ENCODE data around the gene PIP5K1B.

DNA sequence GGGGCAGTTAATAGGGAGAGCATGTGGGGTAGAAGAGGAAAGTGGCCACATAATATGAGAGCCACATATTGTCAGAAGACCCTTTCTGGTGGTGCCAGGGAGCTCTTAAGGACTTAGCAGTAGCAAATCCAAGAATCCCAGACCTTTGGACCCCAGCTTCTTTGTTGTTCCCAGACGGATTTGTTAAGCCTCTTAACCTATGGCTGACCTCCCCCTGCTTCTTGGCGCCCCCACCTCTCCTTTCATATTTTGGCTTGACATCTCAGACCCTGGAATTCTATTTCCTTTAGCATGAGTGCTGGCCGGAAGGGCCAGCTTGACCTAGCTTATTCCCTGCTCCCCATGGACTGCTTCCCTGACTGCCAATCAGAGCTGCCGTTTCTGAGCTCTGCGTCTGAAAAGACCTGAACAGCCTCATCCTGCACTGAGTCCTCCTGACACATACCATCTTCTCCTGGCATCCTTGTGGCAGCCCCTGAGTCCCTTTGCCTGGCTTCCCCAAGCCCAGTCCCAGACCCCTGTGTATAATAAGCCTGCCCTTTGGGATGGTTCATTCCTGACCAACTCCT is 192.6 kb downstream of the PIP5K1B start:
- TF ChIP-seq, protein P1, sequence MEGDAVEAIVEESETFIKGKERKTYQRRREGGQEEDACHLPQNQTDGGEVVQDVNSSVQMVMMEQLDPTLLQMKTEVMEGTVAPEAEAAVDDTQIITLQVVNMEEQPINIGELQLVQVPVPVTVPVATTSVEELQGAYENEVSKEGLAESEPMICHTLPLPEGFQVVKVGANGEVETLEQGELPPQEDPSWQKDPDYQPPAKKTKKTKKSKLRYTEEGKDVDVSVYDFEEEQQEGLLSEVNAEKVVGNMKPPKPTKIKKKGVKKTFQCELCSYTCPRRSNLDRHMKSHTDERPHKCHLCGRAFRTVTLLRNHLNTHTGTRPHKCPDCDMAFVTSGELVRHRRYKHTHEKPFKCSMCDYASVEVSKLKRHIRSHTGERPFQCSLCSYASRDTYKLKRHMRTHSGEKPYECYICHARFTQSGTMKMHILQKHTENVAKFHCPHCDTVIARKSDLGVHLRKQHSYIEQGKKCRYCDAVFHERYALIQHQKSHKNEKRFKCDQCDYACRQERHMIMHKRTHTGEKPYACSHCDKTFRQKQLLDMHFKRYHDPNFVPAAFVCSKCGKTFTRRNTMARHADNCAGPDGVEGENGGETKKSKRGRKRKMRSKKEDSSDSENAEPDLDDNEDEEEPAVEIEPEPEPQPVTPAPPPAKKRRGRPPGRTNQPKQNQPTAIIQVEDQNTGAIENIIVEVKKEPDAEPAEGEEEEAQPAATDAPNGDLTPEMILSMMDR (conservative IDR thresholded peaks at IDR 0.05) = no peak
- no peak for TF ChIP-seq ZFX (IDR thresholded peaks at IDR 0.05)

Data from C4-2B (cell line).